NCI-H526 treated with DMSO at 0.1 percent for 48 hours (cell line): ENCODE data around the gene KRTAP4-16.
"Not testable (repeated sequence)": the region's sequence is repeated elsewhere in the genome, so short reads cannot be mapped to it uniquely, and the experiment has no call there.

Experiments
- DNase-seq: peaks from one replicate; lab custom pipeline; 2025; lab: John Stamatoyannopoulos, UW

Gene KRTAP4-16

DNA sequence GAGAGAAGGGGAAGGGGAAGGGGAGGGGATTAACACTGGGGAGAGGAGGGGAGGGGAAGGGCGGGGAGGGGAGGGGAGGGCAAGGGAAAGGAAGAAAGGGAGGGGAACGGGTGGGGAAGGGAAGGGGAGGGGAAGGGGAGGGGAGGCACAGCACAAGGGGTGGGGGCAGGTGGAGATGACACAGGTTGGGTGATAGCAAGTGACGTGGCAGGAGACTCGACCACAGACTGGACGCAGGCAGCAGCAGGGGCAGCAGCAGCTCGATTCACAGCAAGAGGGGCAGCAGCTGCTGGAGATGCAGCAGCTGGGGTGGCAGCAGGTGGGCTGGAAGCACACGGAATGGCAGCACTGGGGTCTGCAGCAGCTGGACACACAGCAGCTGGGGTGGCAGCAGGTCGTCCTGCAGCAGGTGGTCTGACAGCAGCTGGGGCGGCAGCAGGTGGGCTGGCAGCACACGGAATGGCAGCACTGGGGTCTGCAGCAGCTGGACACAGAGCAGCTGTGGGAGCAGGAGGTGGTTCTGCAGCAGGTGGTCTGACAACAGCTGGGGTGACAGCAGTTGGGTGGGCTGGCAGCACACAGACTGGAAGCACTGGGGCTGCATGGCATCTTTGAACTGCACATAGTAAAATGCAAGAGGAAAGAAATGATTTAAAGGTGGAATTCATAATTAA, at the start of gene KRTAP4-16:
TSS of gene KRTAP4-16 (minus strand) at position 624 of the 674 bp plus-strand sequence. CDS start at position 624, 0 bp downstream.
- DNase-seq = no peak

- DNase-seq = no peak
Measured at GRCh38 chr17:41151525-41151924, 49.5 kb upstream of the KRTAP4-16 start.

GRCh38 chr17:41150026-41150425, 48.0 kb upstream of the KRTAP4-16 start:
- no peak for DNase-seq

DNA sequence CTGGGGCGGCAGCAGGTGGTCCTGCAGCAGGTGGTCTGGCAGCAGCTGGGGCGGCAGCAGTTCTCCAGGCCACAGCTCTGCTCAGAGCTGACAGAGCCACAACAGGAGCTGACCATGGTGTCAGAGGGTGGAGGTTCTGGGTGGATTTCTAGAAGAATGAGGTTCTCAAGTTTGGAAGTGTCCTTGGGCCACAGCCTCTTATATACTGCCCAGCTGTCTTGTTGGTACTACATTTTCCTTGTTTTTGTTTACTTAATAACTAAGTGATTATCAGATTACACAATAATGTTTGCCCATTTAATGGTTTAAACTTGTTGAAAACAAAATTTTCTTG, 47.6 kb upstream of the KRTAP4-16 start, which contains the start of gene KRTAP4-5:
TSS of gene KRTAP4-5 (minus strand) at position 174 of the 334 bp plus-strand sequence. CDS start at position 116, 58 bp downstream.
- DNase-seq = no peak

DNA sequence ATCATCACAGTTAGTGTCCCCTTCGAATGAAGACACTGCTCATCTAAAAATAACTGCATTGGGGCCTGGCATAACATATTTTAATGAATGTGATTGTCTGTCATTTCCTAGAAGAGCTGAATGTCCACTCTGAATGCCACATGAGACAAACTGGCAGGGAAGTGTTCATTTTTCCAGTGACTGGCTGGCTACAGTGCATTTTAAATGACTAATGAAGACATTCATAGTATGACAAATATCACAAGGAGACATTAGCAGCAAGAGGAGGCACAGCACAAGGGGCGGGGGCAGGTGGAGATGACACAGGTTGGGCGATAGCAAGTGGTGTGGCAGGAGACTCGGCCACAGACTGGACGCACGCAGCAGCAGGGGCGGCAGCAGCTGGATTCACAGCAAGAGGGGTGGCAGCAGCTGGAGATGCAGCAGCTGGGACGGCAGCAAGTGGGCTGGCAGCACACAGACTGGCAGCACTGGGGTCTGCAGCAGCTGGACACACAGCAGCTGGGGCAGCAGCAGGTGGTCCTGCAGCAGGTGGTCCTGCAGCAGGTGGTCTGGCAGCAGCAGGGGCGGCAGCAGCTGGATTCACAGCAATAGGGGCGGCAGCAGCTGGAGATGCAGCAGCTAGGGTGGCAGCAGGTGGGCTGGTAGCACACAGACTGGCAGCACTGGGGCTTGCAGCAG, 47.1 kb upstream of the KRTAP4-16 start:
- DNase-seq = not testable (repeated sequence)

DNA sequence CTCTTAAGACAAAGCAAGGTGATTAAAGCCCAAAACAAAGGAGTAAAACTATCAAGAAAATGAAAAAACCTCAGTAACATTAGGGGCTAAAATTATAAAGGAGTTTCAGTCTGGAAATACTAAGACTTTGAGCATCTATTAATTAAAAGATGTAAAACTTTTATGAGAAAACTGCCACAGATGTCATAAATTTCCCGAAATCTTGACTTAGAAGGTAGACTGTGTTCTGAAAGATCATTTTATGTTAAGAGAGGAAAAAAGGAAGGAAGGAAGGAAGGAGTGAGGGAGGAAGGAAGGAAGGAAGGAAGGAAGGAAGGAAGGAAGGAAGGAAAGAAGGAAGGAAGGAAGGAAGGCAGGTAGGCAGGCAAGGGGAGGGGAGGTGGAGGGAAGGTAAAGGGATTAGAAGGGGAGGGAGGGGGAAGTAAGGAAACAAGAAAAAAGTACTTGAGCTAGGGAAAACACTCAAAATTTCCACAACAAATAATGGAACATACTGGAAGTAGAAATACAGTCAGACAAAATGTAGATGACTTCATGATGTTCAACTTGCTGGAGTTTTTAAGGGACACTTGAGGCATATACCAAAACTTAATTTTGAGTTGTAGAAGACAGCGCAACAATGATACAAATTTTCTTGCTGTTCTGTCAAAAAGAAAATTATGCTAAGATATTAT, 45.7 kb upstream of the KRTAP4-16 start:
- DNase-seq = no peak

- no peak for DNase-seq
Measured at GRCh38 chr17:41145261-41145660, 43.3 kb upstream of the KRTAP4-16 start.

DNA sequence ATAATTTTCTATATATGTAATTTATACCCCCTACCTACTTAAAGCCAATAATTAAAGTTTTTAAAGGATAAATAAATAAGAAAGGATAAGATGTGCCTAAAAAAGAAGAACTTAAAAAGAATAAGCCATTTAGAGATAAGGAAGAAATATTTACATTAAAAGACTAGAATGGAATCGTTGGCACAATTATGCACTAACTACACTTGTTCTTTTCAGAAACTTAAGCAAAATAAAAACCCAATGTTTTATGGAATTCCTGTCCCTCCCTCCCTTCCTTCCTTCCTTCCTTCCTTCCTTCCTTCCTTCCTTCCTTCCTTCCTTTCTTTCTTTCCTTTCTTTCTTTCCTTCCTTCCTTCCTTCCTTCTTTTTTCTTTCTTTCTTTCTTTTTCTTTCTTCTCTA, 42.8 kb upstream of the KRTAP4-16 start:
- DNase-seq = no peak

DNA sequence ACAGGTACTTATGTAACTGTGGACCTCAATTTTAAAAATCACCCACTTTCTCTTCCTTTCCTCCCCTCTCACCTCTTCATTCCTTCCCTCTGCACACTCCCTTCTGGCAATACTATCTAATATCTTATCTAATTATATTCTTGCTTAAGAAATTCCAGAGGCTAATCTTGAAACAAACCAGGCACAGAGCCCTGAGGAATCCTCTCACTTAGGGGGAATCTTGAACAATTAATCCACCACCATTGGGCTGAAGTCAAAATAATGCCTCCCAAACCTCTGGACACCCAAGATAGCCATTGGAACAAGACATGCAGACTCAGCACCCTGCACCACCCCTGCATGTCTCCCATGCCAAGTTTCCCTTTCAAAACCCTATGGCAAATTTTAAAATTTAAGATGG, 39.4 kb upstream of the KRTAP4-16 start:
- DNase-seq = no peak

- no peak for DNase-seq
Measured at GRCh38 chr17:41140360-41141131, 38.5 kb upstream of the KRTAP4-16 start, which contains the start of gene KRTAP4-6. Gene KRTAP4-6, minus strand, starts transcription at chr17:41140544. Its CDS starts 57 bp downstream, at chr17:41140487.

DNA sequence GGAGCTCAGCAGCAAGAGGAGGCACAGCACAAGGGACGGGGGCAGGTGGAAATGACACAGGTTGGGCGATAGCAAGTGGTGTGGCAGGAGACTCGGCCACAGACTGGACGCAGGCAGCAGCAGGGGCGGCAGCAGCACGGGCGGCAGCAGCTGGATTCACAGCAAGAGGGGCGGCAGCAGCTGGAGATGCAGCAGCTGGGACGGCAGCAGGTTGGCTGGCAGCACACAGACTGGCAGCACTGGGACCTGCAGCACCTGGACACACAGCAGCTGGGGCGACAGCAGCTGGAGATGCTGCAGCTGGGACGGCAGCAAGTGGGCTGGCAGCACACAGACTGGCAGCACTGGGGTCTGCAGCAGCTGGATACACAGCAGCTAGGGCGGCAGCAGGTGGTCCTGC, 37.9 kb upstream of the KRTAP4-16 start:
- not testable (repeated sequence) for DNase-seq

GRCh38 chr17:41133880-41134735, 32.1 kb upstream of the KRTAP4-16 start:
- no peak for DNase-seq

GRCh38 chr17:41131979-41132378, 30.0 kb upstream of the KRTAP4-16 start:
- DNase-seq = no peak

DNA sequence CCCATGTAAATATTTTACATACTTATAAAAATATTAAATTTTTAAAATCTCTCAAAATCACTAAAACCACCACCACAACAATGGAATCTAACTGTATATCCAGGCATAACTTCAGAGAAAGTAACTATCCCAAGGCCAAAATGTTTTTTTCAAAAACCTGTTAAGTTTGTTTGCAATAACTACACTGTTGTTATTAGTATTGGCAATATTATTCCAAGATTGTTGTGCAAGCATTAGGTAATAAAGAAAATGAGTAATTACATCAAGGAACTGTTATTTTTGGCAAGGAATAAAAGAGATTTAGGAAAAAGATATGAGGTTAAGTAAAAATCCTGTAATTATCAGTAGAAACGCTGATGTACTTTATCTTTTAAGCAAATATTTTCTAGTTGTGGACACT, 25.4 kb upstream of the KRTAP4-16 start:
- no peak for DNase-seq

DNA sequence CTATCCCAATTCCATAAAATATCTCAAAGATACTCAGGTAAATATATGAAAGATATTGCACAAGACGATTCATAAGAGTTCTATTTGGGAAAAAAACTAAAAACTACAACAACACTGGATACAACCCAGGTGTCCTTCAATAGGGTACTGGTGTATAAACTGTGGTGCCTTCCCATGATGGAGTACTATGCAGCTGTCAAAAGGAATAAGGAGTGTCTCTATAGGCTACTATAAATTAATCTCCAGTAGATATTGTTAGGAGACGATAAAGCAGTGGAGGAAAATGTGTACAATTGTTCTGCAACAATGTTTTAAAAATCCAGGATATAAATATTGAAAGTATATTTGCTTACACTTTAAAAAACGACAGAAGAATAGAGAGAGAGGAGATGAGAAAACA, 24.4 kb upstream of the KRTAP4-16 start:
- no peak for DNase-seq

DNA sequence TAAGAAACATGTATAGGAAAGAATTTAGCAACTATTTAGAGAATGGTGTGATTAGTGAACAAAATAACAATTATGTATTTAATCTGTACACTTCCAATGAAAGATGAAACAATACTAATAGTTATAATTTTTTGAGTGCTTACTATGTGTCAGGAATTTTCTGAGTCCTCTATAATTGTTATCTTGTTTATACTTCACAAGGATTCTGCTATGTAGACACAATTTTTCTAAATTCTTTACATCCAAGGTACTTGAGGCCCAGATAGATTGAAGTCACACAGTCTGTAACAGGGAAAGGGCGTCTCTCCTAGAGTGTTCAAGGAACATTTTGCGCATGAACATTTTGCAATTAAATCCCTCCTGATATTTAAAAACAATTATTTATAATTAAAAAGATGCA, 23.1 kb upstream of the KRTAP4-16 start:
- no peak for DNase-seq

GRCh38 chr17:41123991-41124371, 22.0 kb upstream of the KRTAP4-16 start, which contains the start of gene KRTAP4-12:
Gene KRTAP4-12, minus strand, starts transcription at chr17:41124182. Its CDS starts 60 bp downstream, at chr17:41124122.
- not testable (repeated sequence) for DNase-seq

GRCh38 chr17:41123292-41123990, 21.4 kb upstream of the KRTAP4-16 start:
- not testable (repeated sequence) for DNase-seq

- DNase-seq = no peak
Measured at GRCh38 chr17:41121742-41122141, 19.7 kb upstream of the KRTAP4-16 start.
